Nucleus accumbens (tissue), 56 donors: Measurements from ENCODE around the gene AOX1.
A peak's percentile ranks its signal among the peaks of the same experiment; 100 is the strongest.
"Not testable (repeated sequence)": the region's sequence is repeated elsewhere in the genome, so short reads cannot be mapped to it uniquely, and the experiment has no call there.

Source experiments
- DNase-seq, 56 donors: peaks; one replicate each; lab custom pipeline; 2025; lab: John Stamatoyannopoulos, UW

The AOX1 gene

GRCh38 chr2:200664770-200665494 lies 79.1 kb downstream of the AOX1 start:
- DNase-seq: no peak

GRCh38 chr2:200665626-200666453 lies 80.0 kb downstream of the AOX1 start:
- DNase-seq: no peak

- no peak for DNase-seq
Measured at GRCh38 chr2:200667413-200667812, 81.6 kb downstream of the AOX1 start.

- DNase-seq: no peak
Measured at GRCh38 chr2:200668478-200668877, 82.7 kb downstream of the AOX1 start.

GRCh38 chr2:200669308-200669707 lies 83.5 kb downstream of the AOX1 start:
- DNase-seq: no peak

GRCh38 chr2:200670313-200670712 lies 84.5 kb downstream of the AOX1 start:
- no peak for DNase-seq

- no peak for DNase-seq
Measured at GRCh38 chr2:200670751-200671150, 84.9 kb downstream of the AOX1 start.

- DNase-seq: no peak
Measured at GRCh38 chr2:200673191-200673590, 87.4 kb downstream of the AOX1 start.

- DNase-seq: no peak
Measured at GRCh38 chr2:200674837-200675236, 89.0 kb downstream of the AOX1 start.

- DNase-seq: no peak
Measured at GRCh38 chr2:200677171-200677570, 91.4 kb downstream of the AOX1 start.

GRCh38 chr2:200677721-200678532 lies 92.1 kb downstream of the AOX1 start:
- no peak for DNase-seq

GRCh38 chr2:200679127-200679526 lies 93.3 kb downstream of the AOX1 start:
- DNase-seq: no peak

- no peak for DNase-seq
Measured at GRCh38 chr2:200679535-200679934, 93.7 kb downstream of the AOX1 start.

- DNase-seq: no peak
Measured at GRCh38 chr2:200681697-200682096, 95.9 kb downstream of the AOX1 start.

- DNase-seq: not testable (repeated sequence)
Measured at GRCh38 chr2:200682407-200682806, 96.6 kb downstream of the AOX1 start.

- DNase-seq: no peak
Measured at GRCh38 chr2:200687922-200688920, 102.4 kb downstream of the AOX1 start.

- no peak for DNase-seq
Measured at GRCh38 chr2:200689115-200689514, 103.3 kb downstream of the AOX1 start.

GRCh38 chr2:200693836-200694470 lies 108.1 kb downstream of the AOX1 start:
- DNase-seq: no peak

- peak in 17 of 56 donors; percentile 3 to 32 (median 18) for DNase-seq
Measured at GRCh38 chr2:200695191-200695590, 109.4 kb downstream of the AOX1 start.
